SK-N-MC (cell line): ENCODE data around the gene ANKRD36.
"Not testable (repeated sequence)": the region's sequence is repeated elsewhere in the genome, so short reads cannot be mapped to it uniquely, and the experiment has no call there.

ENCODE experiments used
- DNase-seq: peaks from one replicate; pipeline ENCODE4 v3.0.0-alpha.2; 2011; ENCODE audit warnings: low read depth, low spot score
- H3K27ac ChIP-seq: fragments of 200-600 bp; sonication (generic); 2 replicates; pipeline ENCODE4 v1.5.1; 2016; ENCODE audit warnings: mixed run types
- H3K36me3 ChIP-seq: fragments of 200-600 bp; sonication (generic); 2 replicates; pipeline ENCODE4 v1.6.1; 2017; ENCODE audit warnings: antibody characterized with exemption, low read length, mixed read lengths; ENCODE audit not compliant: insufficient read depth
- H3K4me3 ChIP-seq: fragments of 200-600 bp; sonication (generic); 2 replicates; pipeline ENCODE4 v1.5.1; 2016
- H3K9ac ChIP-seq: fragments of 200-600 bp; sonication (generic); 2 replicates; pipeline ENCODE4 v1.8.0; 2017; ENCODE audit warnings: mixed run types, mixed read lengths; ENCODE audit not compliant: insufficient read length
- H3K9me3 ChIP-seq: fragments of 200-600 bp; sonication (generic); 2 replicates; pipeline ENCODE4 v1.6.1; 2017; ENCODE audit warnings: low read depth, mild to moderate bottlenecking, antibody characterized with exemption, low read length, moderate library complexity, mixed read lengths
- EZH2 ChIP-seq: fragments of 200-600 bp; sonication (generic); IDR thresholded peaks from one replicate; pipeline ENCODE4 v1.6.1; 2017; ENCODE audit warnings: antibody characterized with exemption
- FOXP2 ChIP-seq: optimal IDR thresholded peaks from 2 replicates; pipeline ENCODE3; 2011; ENCODE audit warnings: mild to moderate bottlenecking, moderate library complexity; ENCODE audit not compliant: insufficient read depth; ENCODE audit errors: extremely low read length, control extremely low read depth
- POLR2AphosphoS5 ChIP-seq: IDR thresholded peaks from 2 replicates; pipeline ENCODE4 v1.6.1; 2012; ENCODE audit warnings: mild to moderate bottlenecking, low read depth, low read length, borderline replicate concordance

Gene ANKRD36

GRCh38 chr2:97180391-97180790, 67.4 kb downstream of the ANKRD36 start:
- H3K9me3 ChIP-seq, H3K4me3 ChIP-seq, H3K36me3 ChIP-seq, H3K9ac ChIP-seq, DNase-seq, H3K27ac ChIP-seq: not testable (repeated sequence)

GRCh38 chr2:97195349-97195748, 82.4 kb downstream of the ANKRD36 start:
- not testable (repeated sequence) for DNase-seq

GRCh38 chr2:97197251-97197650, 84.3 kb downstream of the ANKRD36 start:
- not testable (repeated sequence) for H3K27ac ChIP-seq, H3K9ac ChIP-seq, H3K36me3 ChIP-seq, H3K9me3 ChIP-seq, H3K4me3 ChIP-seq, DNase-seq

More at GRCh38 chr2:97195349-97195748, 82.4 kb downstream of the ANKRD36 start:
- H3K9ac ChIP-seq, H3K4me3 ChIP-seq, H3K27ac ChIP-seq, H3K36me3 ChIP-seq, H3K9me3 ChIP-seq: not testable (repeated sequence)

GRCh38 chr2:97200887-97201286, 87.9 kb downstream of the ANKRD36 start:
- not testable (repeated sequence) for H3K9ac ChIP-seq, DNase-seq, H3K9me3 ChIP-seq, H3K36me3 ChIP-seq, H3K27ac ChIP-seq, H3K4me3 ChIP-seq

GRCh38 chr2:97202643-97203250, 89.8 kb downstream of the ANKRD36 start:
- not testable (repeated sequence) for H3K4me3 ChIP-seq, DNase-seq, H3K36me3 ChIP-seq

GRCh38 chr2:97210325-97210724, 97.4 kb downstream of the ANKRD36 start:
- no peak for TF ChIP-seq FOXP2
- no peak for TF ChIP-seq EZH2
- no peak for TF ChIP-seq POLR2AphosphoS5
- Histone ChIP-seq H3K9ac (no peak overlapping the region), H3K4me3 (no peak overlapping the region), H3K27ac (no peak overlapping the region), H3K9me3 (no peaks in the 10 kb centered on the region), H3K36me3 (no peaks in the 10 kb centered on the region)
- no peak for DNase-seq

More at GRCh38 chr2:97202643-97203250, 89.8 kb downstream of the ANKRD36 start:
- not testable (repeated sequence) for H3K27ac ChIP-seq, H3K9ac ChIP-seq, H3K9me3 ChIP-seq

- H3K9me3 ChIP-seq, H3K4me3 ChIP-seq, DNase-seq, H3K36me3 ChIP-seq, H3K27ac ChIP-seq, H3K9ac ChIP-seq: not testable (repeated sequence)
These were observed 102.1 kb downstream of the ANKRD36 start for GRCh38 chr2:97215025-97215424.

GRCh38 chr2:97230848-97231585, 118.1 kb downstream of the ANKRD36 start:
- not testable (repeated sequence) for H3K4me3 ChIP-seq, H3K27ac ChIP-seq, H3K36me3 ChIP-seq, H3K9ac ChIP-seq, DNase-seq, H3K9me3 ChIP-seq

GRCh38 chr2:97232981-97233380, 120.0 kb downstream of the ANKRD36 start:
- not testable (repeated sequence) for H3K9ac ChIP-seq, H3K36me3 ChIP-seq, H3K4me3 ChIP-seq, H3K27ac ChIP-seq, DNase-seq, H3K9me3 ChIP-seq

GRCh38 chr2:97233660-97234295, 120.8 kb downstream of the ANKRD36 start:
- H3K36me3 ChIP-seq, DNase-seq, H3K4me3 ChIP-seq, H3K27ac ChIP-seq, H3K9ac ChIP-seq, H3K9me3 ChIP-seq: not testable (repeated sequence)

- H3K9me3 ChIP-seq, H3K27ac ChIP-seq, H3K4me3 ChIP-seq, H3K9ac ChIP-seq, DNase-seq, H3K36me3 ChIP-seq: not testable (repeated sequence)
These were observed 148.2 kb downstream of the ANKRD36 start for GRCh38 chr2:97261192-97261591.

- H3K9ac ChIP-seq, H3K36me3 ChIP-seq, H3K4me3 ChIP-seq, H3K27ac ChIP-seq, DNase-seq, H3K9me3 ChIP-seq: not testable (repeated sequence)
These were observed 153.5 kb downstream of the ANKRD36 start for GRCh38 chr2:97266449-97266848.
